Measurements from ENCODE around the gene SERPING1.

SERPING1 gene

DNA sequence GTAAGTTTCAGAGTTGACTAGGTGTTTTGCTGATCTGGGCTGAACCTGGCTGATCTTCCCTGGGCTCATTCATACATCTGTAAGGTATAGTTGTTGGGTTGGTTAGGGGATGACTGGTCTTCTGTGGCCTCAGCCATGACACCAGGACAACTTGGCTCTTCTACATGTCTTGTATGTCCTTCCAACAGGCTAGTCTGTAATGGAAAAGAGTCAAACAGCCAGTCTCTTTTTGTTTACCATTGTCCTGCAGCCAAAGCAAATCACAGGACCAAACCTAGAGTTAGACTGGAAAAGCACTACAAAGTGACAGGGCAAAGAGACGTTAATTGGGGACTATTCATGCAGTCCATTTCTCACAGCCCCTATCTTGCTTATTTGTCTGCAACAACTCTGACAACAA lies 17.8 kb downstream of the SERPING1 start:
- no peak overlapping the region for H2AFZ ChIP-seq (ENCODE audit: low read depth, low read length, severe bottlenecking)
- TF ChIP-seq, protein P1, sequence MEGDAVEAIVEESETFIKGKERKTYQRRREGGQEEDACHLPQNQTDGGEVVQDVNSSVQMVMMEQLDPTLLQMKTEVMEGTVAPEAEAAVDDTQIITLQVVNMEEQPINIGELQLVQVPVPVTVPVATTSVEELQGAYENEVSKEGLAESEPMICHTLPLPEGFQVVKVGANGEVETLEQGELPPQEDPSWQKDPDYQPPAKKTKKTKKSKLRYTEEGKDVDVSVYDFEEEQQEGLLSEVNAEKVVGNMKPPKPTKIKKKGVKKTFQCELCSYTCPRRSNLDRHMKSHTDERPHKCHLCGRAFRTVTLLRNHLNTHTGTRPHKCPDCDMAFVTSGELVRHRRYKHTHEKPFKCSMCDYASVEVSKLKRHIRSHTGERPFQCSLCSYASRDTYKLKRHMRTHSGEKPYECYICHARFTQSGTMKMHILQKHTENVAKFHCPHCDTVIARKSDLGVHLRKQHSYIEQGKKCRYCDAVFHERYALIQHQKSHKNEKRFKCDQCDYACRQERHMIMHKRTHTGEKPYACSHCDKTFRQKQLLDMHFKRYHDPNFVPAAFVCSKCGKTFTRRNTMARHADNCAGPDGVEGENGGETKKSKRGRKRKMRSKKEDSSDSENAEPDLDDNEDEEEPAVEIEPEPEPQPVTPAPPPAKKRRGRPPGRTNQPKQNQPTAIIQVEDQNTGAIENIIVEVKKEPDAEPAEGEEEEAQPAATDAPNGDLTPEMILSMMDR (IDR thresholded peaks at IDR 0.05; ENCODE audit: insufficient read depth, low read length, poor library complexity, severe bottlenecking), result no peak
- TF ChIP-seq EZH2phosphoT487 (conservative IDR thresholded peaks at IDR 0.05; ENCODE audit: low read length), result no peak
- H3K4me2 ChIP-seq (ENCODE audit: low read depth, low read length, poor library complexity, severe bottlenecking), result no peak overlapping the region
- no peaks in the 10 kb centered on the region for H3K36me3 ChIP-seq (ENCODE audit: low read length)
- no peaks in the 10 kb centered on the region for H3F3A ChIP-seq (ENCODE audit: insufficient read depth)
- H3K9me2 ChIP-seq (replicated peaks; ENCODE audit: insufficient read depth, low read length), result no peaks in the 10 kb centered on the region
- H3K27me3 ChIP-seq (ENCODE audit: low read length), result no peaks in the 10 kb centered on the region
- H3K27ac ChIP-seq (ENCODE audit: low read depth, low read length), result no peak overlapping the region
- H3K9ac ChIP-seq (ENCODE audit: low read length), result no peak overlapping the region
- H3K9me3 ChIP-seq (ENCODE audit: insufficient read depth, low read length), result peaks cover 9% of the 10 kb centered on the region; the same call in 1 of the 2 replicates
- H3K4me3 ChIP-seq (ENCODE audit: insufficient read depth, low read length, poor library complexity, severe bottlenecking), result no peak overlapping the region
- no peaks in the 10 kb centered on the region for H3K79me2 ChIP-seq (ENCODE audit: insufficient read depth, low read length)
- H4K20me1 ChIP-seq (ENCODE audit: low read depth, low read length), result no peaks in the 10 kb centered on the region

DNA sequence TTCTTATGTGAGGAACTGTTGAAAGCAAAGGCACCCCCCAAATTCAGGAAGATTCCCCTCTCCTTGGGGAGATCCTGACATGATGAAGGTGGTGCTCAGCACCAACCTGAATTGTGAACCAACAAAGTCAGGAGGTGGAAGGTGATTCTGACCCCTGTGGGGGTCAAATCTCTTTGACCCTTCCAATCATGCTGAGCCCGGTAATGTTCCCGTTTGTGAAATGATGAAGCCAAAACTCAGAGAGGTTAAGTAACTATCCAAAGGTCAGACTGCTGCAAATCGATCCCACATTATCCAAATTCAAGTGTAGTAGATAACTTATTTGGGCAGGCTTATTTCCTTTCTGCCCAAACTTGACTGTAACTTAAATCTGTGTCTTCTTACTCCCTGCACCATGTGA lies 19.1 kb downstream of the SERPING1 start:
- Histone ChIP-seq H3K9me3 (ENCODE audit: insufficient read depth, low read length) (peaks cover 9% of the 10 kb centered on the region; the same call in 1 of the 2 replicates), H4K20me1 (ENCODE audit: low read depth, low read length) (no peaks in the 10 kb centered on the region), H3K79me2 (ENCODE audit: insufficient read depth, low read length) (no peaks in the 10 kb centered on the region), H3F3A (ENCODE audit: insufficient read depth) (no peaks in the 10 kb centered on the region), H3K4me3 (ENCODE audit: insufficient read depth, low read length, poor library complexity, severe bottlenecking) (no peak overlapping the region), H3K4me2 (ENCODE audit: low read depth, low read length, poor library complexity, severe bottlenecking) (no peak overlapping the region), H3K27ac (ENCODE audit: low read depth, low read length) (no peak overlapping the region), H3K9me2 (replicated peaks; ENCODE audit: insufficient read depth, low read length) (no peaks in the 10 kb centered on the region), H2AFZ (ENCODE audit: low read depth, low read length, severe bottlenecking) (no peak overlapping the region), H3K9ac (ENCODE audit: low read length) (no peak overlapping the region), H3K36me3 (ENCODE audit: low read length) (no peaks in the 10 kb centered on the region), H3K27me3 (ENCODE audit: low read length) (no peaks in the 10 kb centered on the region)
- no peak for TF ChIP-seq EZH2phosphoT487 (conservative IDR thresholded peaks at IDR 0.05; ENCODE audit: low read length)
- TF ChIP-seq, protein P1 (IDR thresholded peaks at IDR 0.05; ENCODE audit: insufficient read depth, low read length, poor library complexity, severe bottlenecking), result no peak

DNA sequence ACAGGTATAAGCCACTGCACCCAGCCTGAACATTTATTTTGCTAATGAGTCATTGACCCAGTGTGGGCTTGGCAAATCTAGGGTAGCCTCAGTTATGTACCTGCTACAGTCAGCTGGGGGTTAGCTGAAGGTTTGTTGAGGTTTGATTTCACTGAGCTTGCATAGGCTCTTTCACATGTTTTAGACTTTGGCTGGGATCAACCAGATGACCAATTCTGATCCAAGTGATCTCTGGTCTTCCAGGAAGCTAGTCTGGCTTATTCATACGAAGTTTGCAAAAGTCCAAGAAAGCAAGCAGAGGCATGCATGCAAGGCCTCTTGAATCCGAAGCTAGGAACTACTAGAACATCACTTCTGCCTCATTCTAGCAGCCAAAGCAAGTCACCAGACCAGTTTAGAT lies 21.0 kb downstream of the SERPING1 start:
- H2AFZ ChIP-seq (ENCODE audit: low read depth, low read length, severe bottlenecking), result no peak overlapping the region
- no peaks in the 10 kb centered on the region for H3K9me2 ChIP-seq (replicated peaks; ENCODE audit: insufficient read depth, low read length)
- H3F3A ChIP-seq (ENCODE audit: insufficient read depth), result no peaks in the 10 kb centered on the region
- H3K27me3 ChIP-seq (ENCODE audit: low read length), result no peaks in the 10 kb centered on the region
- no peaks in the 10 kb centered on the region for H4K20me1 ChIP-seq (ENCODE audit: low read depth, low read length)
- H3K4me2 ChIP-seq (ENCODE audit: low read depth, low read length, poor library complexity, severe bottlenecking), result no peak overlapping the region
- no peak overlapping the region for H3K27ac ChIP-seq (ENCODE audit: low read depth, low read length)
- no peak for TF ChIP-seq EZH2phosphoT487 (conservative IDR thresholded peaks at IDR 0.05; ENCODE audit: low read length)
- TF ChIP-seq, protein P1 (IDR thresholded peaks at IDR 0.05; ENCODE audit: insufficient read depth, low read length, poor library complexity, severe bottlenecking), result no peak
- H3K9ac ChIP-seq (ENCODE audit: low read length), result no peak overlapping the region
- no peaks in the 10 kb centered on the region for H3K36me3 ChIP-seq (ENCODE audit: low read length)
- H3K4me3 ChIP-seq (ENCODE audit: insufficient read depth, low read length, poor library complexity, severe bottlenecking), result no peak overlapping the region
- no peaks in the 10 kb centered on the region for H3K79me2 ChIP-seq (ENCODE audit: insufficient read depth, low read length)
- H3K9me3 ChIP-seq (ENCODE audit: insufficient read depth, low read length), result peaks cover 9% of the 10 kb centered on the region; the same call in 1 of the 2 replicates

Data from SU-DHL-6 (cell line).